Liver (tissue), 3 donors: Measurements from ENCODE around the gene CDH4.

Experiments used
- GABPA ChIP-seq, 2 donors: IDR thresholded peaks in 1 of 2; conservative IDR thresholded peaks in 1 of 2; 2 replicates each; pipeline ENCODE4 v1.6.1; 2016; ENCODE audit warnings: antibody characterized with exemption in 2 of 2, mild to moderate bottlenecking in 1 of 2, moderate library complexity in 1 of 2
- RAD21 ChIP-seq, 2 donors: IDR thresholded peaks; 2 replicates each; pipeline ENCODE4 v1.6.1; 2016; ENCODE audit warnings: antibody characterized with exemption in 2 of 2, mild to moderate bottlenecking in 2 of 2
- TAF1 ChIP-seq: conservative IDR thresholded peaks from 2 replicates; pipeline ENCODE4 v1.6.1; 2016; ENCODE audit warnings: antibody characterized with exemption, mild to moderate bottlenecking
- TF ChIP-seq, protein P1 (sequence below): IDR thresholded peaks from 2 replicates; pipeline ENCODE4 v1.6.1; 2016; ENCODE audit warnings: antibody characterized with exemption
- TF ChIP-seq, protein P2 (sequence below): fragments of 150-350 bp; IDR thresholded peaks from 2 replicates; pipeline ENCODE4 v1.5.1; 2017; ENCODE audit warnings: improper control_type of control experiment, low read depth, low read length; ENCODE audit not compliant: missing input control
- TF ChIP-seq, protein P3 (sequence below): IDR thresholded peaks from 2 replicates; pipeline ENCODE4 v1.6.1; 2016; ENCODE audit warnings: antibody characterized with exemption
- TF ChIP-seq, protein P4 (sequence below): IDR thresholded peaks from 2 replicates; pipeline ENCODE4 v1.6.1; 2016; ENCODE audit warnings: antibody characterized with exemption, mild to moderate bottlenecking
- donor health status: healthy.
- donor health status: healthy.

DNA sequence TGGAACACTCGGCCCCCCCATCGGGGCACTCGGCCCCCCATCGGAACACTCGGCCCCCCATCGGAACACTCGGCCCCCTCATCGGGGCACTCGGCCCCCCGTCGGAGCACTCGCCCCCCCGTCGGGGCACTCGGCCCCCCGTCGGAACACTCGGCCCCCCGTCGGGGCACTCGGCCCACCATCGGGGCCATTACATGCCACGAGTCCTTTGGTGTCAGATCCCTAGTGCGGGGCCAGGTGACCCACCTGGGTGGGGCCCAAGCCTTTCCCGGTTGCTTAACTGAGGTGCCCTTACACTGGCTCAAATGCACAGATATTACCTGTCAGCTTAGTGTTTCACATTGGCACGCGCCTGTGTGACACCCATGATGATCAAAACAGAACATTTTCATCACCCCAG is 717.7 kb downstream of the CDH4 start:
- TF ChIP-seq, protein P1, sequence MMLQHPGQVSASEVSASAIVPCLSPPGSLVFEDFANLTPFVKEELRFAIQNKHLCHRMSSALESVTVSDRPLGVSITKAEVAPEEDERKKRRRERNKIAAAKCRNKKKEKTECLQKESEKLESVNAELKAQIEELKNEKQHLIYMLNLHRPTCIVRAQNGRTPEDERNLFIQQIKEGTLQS, result no peak
- TF ChIP-seq, protein P2, sequence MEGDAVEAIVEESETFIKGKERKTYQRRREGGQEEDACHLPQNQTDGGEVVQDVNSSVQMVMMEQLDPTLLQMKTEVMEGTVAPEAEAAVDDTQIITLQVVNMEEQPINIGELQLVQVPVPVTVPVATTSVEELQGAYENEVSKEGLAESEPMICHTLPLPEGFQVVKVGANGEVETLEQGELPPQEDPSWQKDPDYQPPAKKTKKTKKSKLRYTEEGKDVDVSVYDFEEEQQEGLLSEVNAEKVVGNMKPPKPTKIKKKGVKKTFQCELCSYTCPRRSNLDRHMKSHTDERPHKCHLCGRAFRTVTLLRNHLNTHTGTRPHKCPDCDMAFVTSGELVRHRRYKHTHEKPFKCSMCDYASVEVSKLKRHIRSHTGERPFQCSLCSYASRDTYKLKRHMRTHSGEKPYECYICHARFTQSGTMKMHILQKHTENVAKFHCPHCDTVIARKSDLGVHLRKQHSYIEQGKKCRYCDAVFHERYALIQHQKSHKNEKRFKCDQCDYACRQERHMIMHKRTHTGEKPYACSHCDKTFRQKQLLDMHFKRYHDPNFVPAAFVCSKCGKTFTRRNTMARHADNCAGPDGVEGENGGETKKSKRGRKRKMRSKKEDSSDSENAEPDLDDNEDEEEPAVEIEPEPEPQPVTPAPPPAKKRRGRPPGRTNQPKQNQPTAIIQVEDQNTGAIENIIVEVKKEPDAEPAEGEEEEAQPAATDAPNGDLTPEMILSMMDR, result no peak
- TF ChIP-seq RAD21 (IDR thresholded peaks at IDR 0.05) (no peak), GABPA (IDR thresholded peaks at IDR 0.05 in 1 of 2, conservative IDR thresholded peaks at IDR 0.05 in 1 of 2) (no peak), TAF1 (no peak)
- TF ChIP-seq, protein P3, sequence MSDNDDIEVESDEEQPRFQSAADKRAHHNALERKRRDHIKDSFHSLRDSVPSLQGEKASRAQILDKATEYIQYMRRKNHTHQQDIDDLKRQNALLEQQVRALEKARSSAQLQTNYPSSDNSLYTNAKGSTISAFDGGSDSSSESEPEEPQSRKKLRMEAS, result no peak
- TF ChIP-seq, protein P4, sequence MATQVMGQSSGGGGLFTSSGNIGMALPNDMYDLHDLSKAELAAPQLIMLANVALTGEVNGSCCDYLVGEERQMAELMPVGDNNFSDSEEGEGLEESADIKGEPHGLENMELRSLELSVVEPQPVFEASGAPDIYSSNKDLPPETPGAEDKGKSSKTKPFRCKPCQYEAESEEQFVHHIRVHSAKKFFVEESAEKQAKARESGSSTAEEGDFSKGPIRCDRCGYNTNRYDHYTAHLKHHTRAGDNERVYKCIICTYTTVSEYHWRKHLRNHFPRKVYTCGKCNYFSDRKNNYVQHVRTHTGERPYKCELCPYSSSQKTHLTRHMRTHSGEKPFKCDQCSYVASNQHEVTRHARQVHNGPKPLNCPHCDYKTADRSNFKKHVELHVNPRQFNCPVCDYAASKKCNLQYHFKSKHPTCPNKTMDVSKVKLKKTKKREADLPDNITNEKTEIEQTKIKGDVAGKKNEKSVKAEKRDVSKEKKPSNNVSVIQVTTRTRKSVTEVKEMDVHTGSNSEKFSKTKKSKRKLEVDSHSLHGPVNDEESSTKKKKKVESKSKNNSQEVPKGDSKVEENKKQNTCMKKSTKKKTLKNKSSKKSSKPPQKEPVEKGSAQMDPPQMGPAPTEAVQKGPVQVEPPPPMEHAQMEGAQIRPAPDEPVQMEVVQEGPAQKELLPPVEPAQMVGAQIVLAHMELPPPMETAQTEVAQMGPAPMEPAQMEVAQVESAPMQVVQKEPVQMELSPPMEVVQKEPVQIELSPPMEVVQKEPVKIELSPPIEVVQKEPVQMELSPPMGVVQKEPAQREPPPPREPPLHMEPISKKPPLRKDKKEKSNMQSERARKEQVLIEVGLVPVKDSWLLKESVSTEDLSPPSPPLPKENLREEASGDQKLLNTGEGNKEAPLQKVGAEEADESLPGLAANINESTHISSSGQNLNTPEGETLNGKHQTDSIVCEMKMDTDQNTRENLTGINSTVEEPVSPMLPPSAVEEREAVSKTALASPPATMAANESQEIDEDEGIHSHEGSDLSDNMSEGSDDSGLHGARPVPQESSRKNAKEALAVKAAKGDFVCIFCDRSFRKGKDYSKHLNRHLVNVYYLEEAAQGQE, result no peak
